GM12878 (cell line): ENCODE measurements around the gene TTLL8. TPM values are rescaled to one million over a fixed set of nuclear protein-coding genes. Genes with fewer than 3 reads are reported as not detected.

Experiments
- ATAC-seq: fragments of 200-7000 bp; cut with Tn5 transposase; 3 replicates; pipeline ENCODE4 v1.9.1; 2020; ENCODE audit warnings: mild to moderate bottlenecking, moderate library complexity
- BruUV-seq: library from RNA; stranded (reverse); fragments of 400-500 nt; replicated peaks from 2 replicates; lab custom pipeline; 2021; lab: Mats Ljungman, UMichigan
- CTCF ChIA-PET: fragments of 300-600 bp; sonication (Branson Sonifier 250); formaldehyde crosslinking; extraction: SDS; loops from one replicate; lab custom pipeline; 2021; ENCODE audit warnings: inconsistent platforms; lab: Yijun Ruan, JAX
- POLR2A ChIA-PET: fragments of 350-600 bp; formaldehyde crosslinking; extraction: SDS; loops from one replicate; lab custom pipeline; 2021; ENCODE audit warnings: inconsistent platforms; lab: Charles Lee
- RAD21 ChIA-PET: fragments of 300-600 bp; sonication (Branson Sonifier 250); formaldehyde crosslinking; loops from one replicate; lab custom pipeline; 2023; ENCODE audit warnings: antibody characterized with exemption; ENCODE audit not compliant: unreplicated experiment; lab: Charles Lee
- SMC1A ChIA-PET: fragments of 300-600 bp; sonication (Branson Sonifier 250); formaldehyde crosslinking; loops from one replicate; lab custom pipeline; 2023; ENCODE audit not compliant: unreplicated experiment, uncharacterized antibody; lab: Charles Lee
- DNase-seq: peaks from one replicate; pipeline ENCODE4 v3.0.0-alpha.2; 2011; ENCODE audit warnings: low read depth, low spot score
- FAIRE-seq: peaks from 3 replicates; lab custom pipeline; 2011; peaks lifted over from hg19 to GRCh38; lab: Jason Lieb, UNC
- H2AFZ ChIP-seq: 2 replicates; pipeline ENCODE4 v1.6.0; 2011; ENCODE audit warnings: low read depth, low read length, control low read depth; ENCODE audit not compliant: control insufficient read depth
- H3K27ac ChIP-seq: 2 replicates; pipeline ENCODE4 v1.5.1; 2011; ENCODE audit warnings: control low read depth; ENCODE audit not compliant: control insufficient read depth, insufficient read depth
- H3K27me3 ChIP-seq, 2 experiments: replicated peaks in 1 of 2; 2 replicates each; pipeline versions ENCODE4 v1.6.0 to v1.6.1; 2011; ENCODE audit warnings: low read length in 1 of 2; ENCODE audit not compliant: control insufficient read depth in 2 of 2, insufficient read depth in 2 of 2
- H3K36me3 ChIP-seq, 2 experiments: 2 replicates each; pipeline ENCODE4 v1.5.1; 2011; ENCODE audit warnings: low read length in 1 of 2; ENCODE audit not compliant: control insufficient read depth in 2 of 2, insufficient read depth in 2 of 2
- H3K4me1 ChIP-seq: 2 replicates; pipeline ENCODE4 v1.6.1; 2011; ENCODE audit warnings: mild to moderate bottlenecking, low read length, moderate library complexity, mixed read lengths; ENCODE audit not compliant: control insufficient read depth, insufficient read depth
- H3K4me2 ChIP-seq: 2 replicates; pipeline ENCODE4 v1.6.0; 2011; ENCODE audit warnings: control low read depth; ENCODE audit not compliant: control insufficient read depth, insufficient read depth
- H3K4me3 ChIP-seq: fragments of 200-600 bp; sonication (generic); 2 replicates; pipeline ENCODE4 v1.5.1; 2016
- H3K79me2 ChIP-seq: 2 replicates; pipeline ENCODE4 v1.6.0; 2011; ENCODE audit warnings: low read length; ENCODE audit not compliant: control insufficient read depth, insufficient read depth
- H3K9ac ChIP-seq: 2 replicates; pipeline ENCODE4 v1.8.0; 2011; ENCODE audit warnings: low read length, control low read depth, mixed read lengths; ENCODE audit not compliant: control insufficient read depth, insufficient read depth
- H3K9me3 ChIP-seq: replicated peaks from 3 replicates; pipeline ENCODE4 v1.5.1; 2011; ENCODE audit warnings: mild to moderate bottlenecking, low read length; ENCODE audit not compliant: control insufficient read depth, insufficient read depth
- H4K20me1 ChIP-seq: 2 replicates; pipeline ENCODE4 v1.6.0; 2011; ENCODE audit not compliant: control insufficient read depth, insufficient read depth
- BRCA1 ChIP-seq: IDR thresholded peaks from 2 replicates; pipeline ENCODE4 v1.6.1; 2011; ENCODE audit warnings: low read depth, low read length, improper control_type of control experiment
- CHD2 ChIP-seq: IDR thresholded peaks from 2 replicates; pipeline ENCODE4 v1.6.1; 2011; ENCODE audit warnings: low read depth, low read length, improper control_type of control experiment, borderline replicate concordance
- FOXM1 ChIP-seq: IDR thresholded peaks from 2 replicates; pipeline ENCODE4 v1.6.1; 2012; ENCODE audit warnings: low read depth, mild to moderate bottlenecking, inconsistent platforms, low read length, moderate library complexity
- HDAC6 ChIP-seq: fragments of 200-600 bp; sonication (generic); IDR thresholded peaks from one replicate; pipeline ENCODE4 v1.8.0; 2017; ENCODE audit warnings: antibody characterized with exemption; ENCODE audit not compliant: unreplicated experiment
- IKZF2 ChIP-seq, 2 experiments: fragments of 450-650 bp; IDR thresholded peaks; 2 replicates each; pipeline ENCODE4 v1.6.1; 2017; ENCODE audit warnings: mild to moderate bottlenecking in 2 of 2, moderate library complexity in 2 of 2
- NFYB ChIP-seq: IDR thresholded peaks from 2 replicates; pipeline ENCODE4 v1.6.1; 2011; ENCODE audit warnings: low read depth, mild to moderate bottlenecking, low read length, improper control_type of control experiment, moderate library complexity; ENCODE audit not compliant: insufficient read depth
- PAX8 ChIP-seq: fragments of 450-650 bp; IDR thresholded peaks from 2 replicates; pipeline ENCODE4 v1.6.1; 2017; ENCODE audit warnings: mild to moderate bottlenecking, moderate library complexity
- RAD21 ChIP-seq: IDR thresholded peaks from 2 replicates; pipeline ENCODE4 v1.6.1; 2011; ENCODE audit warnings: mild to moderate bottlenecking, low read depth, low read length, moderate library complexity; ENCODE audit not compliant: insufficient read depth
- STAT1 ChIP-seq: fragments of 450-650 bp; conservative IDR thresholded peaks from 2 replicates; pipeline ENCODE4 v1.6.1; 2014; ENCODE audit warnings: antibody characterized with exemption, mild to moderate bottlenecking
- TCF7 ChIP-seq: IDR thresholded peaks from 2 replicates; pipeline ENCODE4 v1.6.1; 2014; ENCODE audit warnings: antibody characterized with exemption, borderline replicate concordance
- ZBTB4 ChIP-seq: fragments of 450-650 bp; formaldehyde crosslinking; IDR thresholded peaks from 2 replicates; pipeline ENCODE4 v1.4.0; 2022; ENCODE audit warnings: mild to moderate bottlenecking, moderate library complexity
- ZBTB40 ChIP-seq: fragments of 450-650 bp; IDR thresholded peaks from 2 replicates; pipeline ENCODE4 v1.6.1; 2016; ENCODE audit warnings: mild to moderate bottlenecking, moderate library complexity, borderline replicate concordance
- WGBS: methylation state at CpG from one replicate; pipeline ENCODE4 v1.1.6; 2016; ENCODE audit warnings: low lambda C conversion rate; ENCODE audit not compliant: insufficient replicate concordance, insufficient coverage; ENCODE audit errors: missing lambda C conversion rate; 5-methylcytosine and 5-hydroxymethylcytosine counted together
- in situ Hi-C: fragments of 300-500 bp; cut with MboI; formaldehyde crosslinking; loops from 9 replicates; pipeline ENCODE4 v1.14.3; 2018; ENCODE audit warnings: mixed read lengths
- intact Hi-C: fragments of 100-400 bp; cut with micrococcal nuclease; formaldehyde crosslinking; loops from one replicate; pipeline ENCODE4 v1.14.2; 2022; ENCODE audit not compliant: unreplicated experiment
- polyA plus RNA-seq, 11 experiments: library from polyadenylated mRNA; depleted of rRNA in 4 of 11; unstranded in 6 of 11; stranded (reverse) in 5 of 11; fragments of >200 nt; fragmentation: Nextera tagmentation in 4 of 11; fragmentation: Illumina TruSeq in 1 of 11; extraction: Ambion mirVana in 4 of 11; extraction: Trizol in 1 of 11; gene quantifications; 1 replicate in 1 of 11; 2 replicates in 10 of 11; pipeline versions ENCODE4 v1.2.1 to v1.2.3, GENCODE V29; 2011 to 2016; ENCODE audit warnings: inconsistent platforms in 2 of 11, missing spikeins in 2 of 11, low read depth in 1 of 11
- total RNA-seq, 4 experiments: library from RNA; depleted of rRNA in 3 of 4; stranded (reverse); fragments of >200 nt in 3 of 4; fragmentation: Illumina TruSeq in 1 of 4; extraction: Trizol in 1 of 4; gene quantifications; 2 replicates each; pipeline versions ENCODE4 v1.2.1 to v1.2.3, GENCODE V29; 2013 to 2021
- TF ChIP-seq, protein P1 (sequence below): fragments of 450-650 bp; IDR thresholded peaks from 2 replicates; pipeline ENCODE4 v1.6.1; 2017; ENCODE audit warnings: mild to moderate bottlenecking, moderate library complexity

TTLL8 gene
- total and polyA plus RNA-seq, 10 of the 15 experiments (the other 5 are each of a cell fraction or from before 2014, with no cell fraction given): not detected

DNA sequence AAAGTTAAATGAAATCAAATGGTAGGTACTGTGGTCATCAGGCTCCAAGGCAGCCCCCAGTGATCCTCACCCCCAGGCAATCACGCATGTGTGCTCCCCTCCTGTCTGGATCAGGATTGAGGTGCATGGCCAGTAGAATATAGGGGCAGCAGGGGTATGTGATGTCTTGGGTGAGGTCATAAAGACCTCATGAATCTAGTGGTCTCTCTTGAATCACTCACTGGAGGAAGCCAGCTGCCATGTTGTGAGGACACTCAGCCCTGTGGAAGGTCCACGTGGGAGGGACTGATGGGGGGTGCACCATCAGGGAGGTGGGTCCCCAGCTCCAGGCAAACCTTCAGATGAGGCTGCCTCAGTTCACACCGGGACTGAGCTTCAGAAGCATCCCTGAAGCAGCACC is 38.8 kb downstream of the TTLL8 start:
- Histone ChIP-seq H4K20me1 (no peaks in the 10 kb centered on the region), H3K9ac (no peak overlapping the region), H3K27ac (no peak overlapping the region), H3K27me3 (no peaks in the 10 kb centered on the region; a peak in 2 of 4 replicates), H3K4me1 (peaks cover 22% of the 10 kb centered on the region), H2AFZ (no peak overlapping the region), H3K79me2 (no peaks in the 10 kb centered on the region), H3K9me3 (no peaks in the 10 kb centered on the region; the same call in 2 of the 3 replicates), H3K4me3 (no peak overlapping the region), H3K4me2 (no peak overlapping the region), H3K36me3 (no peaks in the 10 kb centered on the region)
- no peak for FAIRE-seq
- RAD21 ChIA-PET: interaction anchor here (3.0 kb wide), 1 partner anchor 89 kb away, joined by 13 read pairs; no protein-coding TSS in a partner anchor
- BruUV-seq: no TSS peak
- intact Hi-C loops (loop anchor here (5.0 kb wide), 1 partner anchor 87 kb away; no protein-coding TSS in a partner anchor), in situ Hi-C loops (no loop called here)
- CTCF ChIA-PET: interaction anchor here (1.9 kb wide), 1 partner anchor 11 kb away, joined by 11 read pairs; no protein-coding TSS in a partner anchor
- 33% methylated on average over 3 of the region's 3 CpGs for WGBS
- SMC1A ChIA-PET: interaction anchor here (1.4 kb wide), 1 partner anchor 11 kb away, joined by 5 read pairs; no protein-coding TSS in a partner anchor
- no peak for DNase-seq
- ATAC-seq: no peak
- POLR2A ChIA-PET: no interaction called here
- no peak for TF ChIP-seq RAD21
- no peak for TF ChIP-seq IKZF2 (IDR thresholded peaks at IDR 0.05)
- TF ChIP-seq, protein P1, sequence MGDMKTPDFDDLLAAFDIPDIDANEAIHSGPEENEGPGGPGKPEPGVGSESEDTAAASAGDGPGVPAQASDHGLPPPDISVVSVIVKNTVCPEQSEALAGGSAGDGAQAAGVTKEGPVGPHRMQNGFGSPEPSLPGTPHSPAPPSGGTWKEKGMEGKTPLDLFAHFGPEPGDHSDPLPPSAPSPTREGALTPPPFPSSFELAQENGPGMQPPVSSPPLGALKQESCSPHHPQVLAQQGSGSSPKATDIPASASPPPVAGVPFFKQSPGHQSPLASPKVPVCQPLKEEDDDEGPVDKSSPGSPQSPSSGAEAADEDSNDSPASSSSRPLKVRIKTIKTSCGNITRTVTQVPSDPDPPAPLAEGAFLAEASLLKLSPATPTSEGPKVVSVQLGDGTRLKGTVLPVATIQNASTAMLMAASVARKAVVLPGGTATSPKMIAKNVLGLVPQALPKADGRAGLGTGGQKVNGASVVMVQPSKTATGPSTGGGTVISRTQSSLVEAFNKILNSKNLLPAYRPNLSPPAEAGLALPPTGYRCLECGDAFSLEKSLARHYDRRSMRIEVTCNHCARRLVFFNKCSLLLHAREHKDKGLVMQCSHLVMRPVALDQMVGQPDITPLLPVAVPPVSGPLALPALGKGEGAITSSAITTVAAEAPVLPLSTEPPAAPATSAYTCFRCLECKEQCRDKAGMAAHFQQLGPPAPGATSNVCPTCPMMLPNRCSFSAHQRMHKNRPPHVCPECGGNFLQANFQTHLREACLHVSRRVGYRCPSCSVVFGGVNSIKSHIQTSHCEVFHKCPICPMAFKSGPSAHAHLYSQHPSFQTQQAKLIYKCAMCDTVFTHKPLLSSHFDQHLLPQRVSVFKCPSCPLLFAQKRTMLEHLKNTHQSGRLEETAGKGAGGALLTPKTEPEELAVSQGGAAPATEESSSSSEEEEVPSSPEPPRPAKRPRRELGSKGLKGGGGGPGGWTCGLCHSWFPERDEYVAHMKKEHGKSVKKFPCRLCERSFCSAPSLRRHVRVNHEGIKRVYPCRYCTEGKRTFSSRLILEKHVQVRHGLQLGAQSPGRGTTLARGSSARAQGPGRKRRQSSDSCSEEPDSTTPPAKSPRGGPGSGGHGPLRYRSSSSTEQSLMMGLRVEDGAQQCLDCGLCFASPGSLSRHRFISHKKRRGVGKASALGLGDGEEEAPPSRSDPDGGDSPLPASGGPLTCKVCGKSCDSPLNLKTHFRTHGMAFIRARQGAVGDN: no peak
- TF ChIP-seq STAT1: no peak
- TF ChIP-seq CHD2: no peak
- no peak for TF ChIP-seq TCF7
- TF ChIP-seq ZBTB4 (CRISPR knock-in tag): no peak
- TF ChIP-seq PAX8: no peak
- no peak for TF ChIP-seq ZBTB40
- no peak for TF ChIP-seq NFYB
- no peak for TF ChIP-seq HDAC6
- no peak for TF ChIP-seq BRCA1
- no peak for TF ChIP-seq FOXM1
